Chondrocyte (in vitro differentiated cells): ENCODE measurements around the gene C1orf56. TPM values are rescaled to one million over a fixed set of nuclear protein-coding genes. Genes with fewer than 3 reads are reported as not detected.
A peak's percentile ranks its signal among the peaks of the same experiment; 100 is the strongest.

Experiments
- DNase-seq: peaks from one replicate; pipeline ENCODE4 v3.0.0; 2021; ENCODE audit warnings: mixed read lengths, low spot score
- H3K27ac Mint-ChIP-seq: one replicate; pipeline ENCODE4 v1.8.0; 2021; ENCODE audit warnings: mild to moderate bottlenecking, moderate library complexity, mixed read lengths; ENCODE audit not compliant: unreplicated experiment
- H3K27me3 Mint-ChIP-seq: 2 replicates; pipeline ENCODE4 v1.8.0; 2021; ENCODE audit warnings: low read depth, mixed read lengths
- H3K36me3 Mint-ChIP-seq: 2 replicates; pipeline ENCODE4 v1.8.0; 2021; ENCODE audit warnings: low read depth, mixed read lengths
- H3K4me1 Mint-ChIP-seq: 2 replicates; pipeline ENCODE4 v1.8.0; 2021; ENCODE audit warnings: low read depth, mild to moderate bottlenecking, mixed read lengths
- H3K4me3 Mint-ChIP-seq: one replicate; pipeline ENCODE4 v1.8.0; 2021; ENCODE audit warnings: mild to moderate bottlenecking, moderate library complexity, mixed read lengths; ENCODE audit not compliant: unreplicated experiment
- H3K9me3 Mint-ChIP-seq: 2 replicates; pipeline ENCODE4 v1.8.0; 2021; ENCODE audit warnings: low read depth, mixed read lengths
- CTCF ChIP-seq: fragments of 200-600 bp; sonication (generic); IDR thresholded peaks from 2 replicates; pipeline ENCODE4 v1.5.0; 2021; ENCODE audit warnings: antibody characterized with exemption, mild to moderate bottlenecking, moderate library complexity
- total RNA-seq: library from RNA; stranded (reverse); gene quantifications from 3 replicates; pipeline ENCODE4 v1.2.1, GENCODE V29; 2021

The C1orf56 gene
- total RNA-seq, 1 donor from 2014 or later: 2.8 TPM

- TF ChIP-seq CTCF: no peak
- H3K27ac Mint-ChIP-seq: no peak overlapping the region
- peaks cover 15% of the 10 kb centered on the region for H3K36me3 Mint-ChIP-seq
- no peak overlapping the region for H3K4me3 Mint-ChIP-seq
- no peak for DNase-seq
- peaks cover 31% of the 10 kb centered on the region for H3K4me1 Mint-ChIP-seq
- no peaks in the 10 kb centered on the region for H3K9me3 Mint-ChIP-seq
- H3K27me3 Mint-ChIP-seq: no peaks in the 10 kb centered on the region
Measured at GRCh38 chr1:151001602-151002001, 45.9 kb upstream of the C1orf56 start.

GRCh38 chr1:151002051-151002450, 45.5 kb upstream of the C1orf56 start:
- Mint-ChIP-seq H3K4me3 (no peak overlapping the region), H3K27ac (no peak overlapping the region), H3K4me1 (peaks cover 35% of the 10 kb centered on the region), H3K36me3 (peaks cover 12% of the 10 kb centered on the region), H3K9me3 (no peaks in the 10 kb centered on the region), H3K27me3 (no peaks in the 10 kb centered on the region)
- TF ChIP-seq CTCF: no peak
- no peak for DNase-seq

- no peaks in the 10 kb centered on the region for H3K9me3 Mint-ChIP-seq
- DNase-seq: no peak
- H3K4me1 Mint-ChIP-seq: peaks cover 41% of the 10 kb centered on the region
- no peak overlapping the region for H3K27ac Mint-ChIP-seq
- H3K4me3 Mint-ChIP-seq: no peak overlapping the region
- peaks cover 10% of the 10 kb centered on the region for H3K36me3 Mint-ChIP-seq
- no peaks in the 10 kb centered on the region for H3K27me3 Mint-ChIP-seq
- no peak for TF ChIP-seq CTCF
Measured at GRCh38 chr1:151002611-151003010, 44.9 kb upstream of the C1orf56 start.

GRCh38 chr1:151003180-151003579, 44.4 kb upstream of the C1orf56 start:
- Mint-ChIP-seq H3K4me1 (peaks cover 46% of the 10 kb centered on the region), H3K27me3 (no peaks in the 10 kb centered on the region), H3K4me3 (no peak overlapping the region), H3K9me3 (no peaks in the 10 kb centered on the region), H3K36me3 (peaks cover 10% of the 10 kb centered on the region), H3K27ac (no peak overlapping the region)
- no peak for TF ChIP-seq CTCF
- DNase-seq: no peak

GRCh38 chr1:151005729-151006319, 41.7 kb upstream of the C1orf56 start:
- peaks cover 55% of the 10 kb centered on the region for H3K4me1 Mint-ChIP-seq
- H3K27ac Mint-ChIP-seq: peak overlapping the region; percentile 96
- no peaks in the 10 kb centered on the region for H3K9me3 Mint-ChIP-seq
- peaks cover 10% of the 10 kb centered on the region for H3K36me3 Mint-ChIP-seq
- H3K27me3 Mint-ChIP-seq: no peaks in the 10 kb centered on the region
- no peak for DNase-seq
- TF ChIP-seq CTCF: no peak
- H3K4me3 Mint-ChIP-seq: peak overlapping the region; percentile 96
